ENCODE measurements around the gene AUH. TPM values are rescaled to one million over a fixed set of nuclear protein-coding genes. Genes with fewer than 3 reads are reported as not detected.

AUH gene
- total and polyA plus RNA-seq, 10 of the 15 experiments (the other 5 are each of a cell fraction or from before 2014, with no cell fraction given): 1.7 to 7.3 (median 4.6) TPM

DNA sequence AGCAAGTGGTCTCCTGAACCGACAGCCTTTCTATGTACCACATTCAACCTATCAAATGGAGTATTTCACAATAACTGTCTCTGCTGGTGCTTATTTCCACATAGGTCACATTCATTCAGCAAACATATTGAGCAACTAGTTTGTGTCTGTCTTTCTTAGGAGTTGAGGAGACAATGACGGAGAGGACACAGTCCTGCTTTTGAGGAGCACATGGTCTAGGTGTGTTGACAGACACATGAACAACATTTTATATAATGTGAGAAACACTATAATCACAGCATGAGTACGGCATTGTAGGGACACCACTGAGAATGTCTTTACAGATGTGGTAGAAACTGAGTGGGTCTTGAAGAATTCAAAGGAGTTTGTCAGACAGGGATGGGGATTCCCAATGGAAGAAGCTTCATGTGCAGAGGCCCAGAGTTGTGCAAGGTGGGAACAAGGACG, 33.4 kb upstream of the AUH start:
- in situ Hi-C loops (cut with MboI) (no loop called here), intact Hi-C loops (cut with micrococcal nuclease; ENCODE audit: unreplicated experiment) (no loop called here)
- peak overlapping the region; percentile 69 for H3K4me2 ChIP-seq (ENCODE audit: control insufficient read depth, insufficient read depth)
- ChIA-PET RAD21 (ENCODE audit: unreplicated experiment) (no interaction called here), POLR2A (no interaction called here), SMC1A (ENCODE audit: uncharacterized antibody, unreplicated experiment) (no interaction called here), CTCF (no interaction called here)
- ATAC-seq (no peak), FAIRE-seq (no peak), DNase-seq (ENCODE audit: low read depth, low spot score) (no peak)
- WGBS (ENCODE audit: insufficient coverage, insufficient replicate concordance, low lambda C conversion rate, missing lambda C conversion rate): 42% methylated on average over 4 of the region's 4 CpGs
- TF ChIP-seq, protein P1, sequence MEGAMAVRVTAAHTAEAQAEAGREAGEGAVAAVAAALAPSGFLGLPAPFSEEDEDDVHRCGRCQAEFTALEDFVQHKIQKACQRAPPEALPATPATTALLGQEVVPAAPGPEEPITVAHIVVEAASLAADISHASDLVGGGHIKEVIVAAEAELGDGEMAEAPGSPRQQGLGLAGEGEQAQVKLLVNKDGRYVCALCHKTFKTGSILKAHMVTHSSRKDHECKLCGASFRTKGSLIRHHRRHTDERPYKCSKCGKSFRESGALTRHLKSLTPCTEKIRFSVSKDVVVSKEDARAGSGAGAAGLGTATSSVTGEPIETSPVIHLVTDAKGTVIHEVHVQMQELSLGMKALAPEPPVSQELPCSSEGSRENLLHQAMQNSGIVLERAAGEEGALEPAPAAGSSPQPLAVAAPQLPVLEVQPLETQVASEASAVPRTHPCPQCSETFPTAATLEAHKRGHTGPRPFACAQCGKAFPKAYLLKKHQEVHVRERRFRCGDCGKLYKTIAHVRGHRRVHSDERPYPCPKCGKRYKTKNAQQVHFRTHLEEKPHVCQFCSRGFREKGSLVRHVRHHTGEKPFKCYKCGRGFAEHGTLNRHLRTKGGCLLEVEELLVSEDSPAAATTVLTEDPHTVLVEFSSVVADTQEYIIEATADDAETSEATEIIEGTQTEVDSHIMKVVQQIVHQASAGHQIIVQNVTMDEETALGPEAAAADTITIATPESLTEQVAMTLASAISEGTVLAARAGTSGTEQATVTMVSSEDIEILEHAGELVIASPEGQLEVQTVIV (IDR thresholded peaks at IDR 0.05; ENCODE audit: borderline replicate concordance, partially characterized antibody): no peak
- no peak for TF ChIP-seq NRF1 (conservative IDR thresholded peaks at IDR 0.05; ENCODE audit: low read depth, low read length)
- no peak for TF ChIP-seq NBN (IDR thresholded peaks at IDR 0.05)
- no peak for TF ChIP-seq IKZF1 (conservative IDR thresholded peaks at IDR 0.05)
- TF ChIP-seq ZNF592 (IDR thresholded peaks at IDR 0.05): no peak
- TF ChIP-seq EP300 (IDR thresholded peaks at IDR 0.05; ENCODE audit: borderline replicate concordance in 1 of 2, control insufficient read depth in 1 of 2, low read depth in 2 of 2, low read length in 2 of 2): no peak
- no peak for TF ChIP-seq ZNF217 (IDR thresholded peaks at IDR 0.05)
- H3K9me3 ChIP-seq (replicated peaks; ENCODE audit: control insufficient read depth, insufficient read depth, low read length): no peaks in the 10 kb centered on the region
- no peak overlapping the region for H2AFZ ChIP-seq (ENCODE audit: control insufficient read depth, low read depth, low read length)
- no peak overlapping the region for H3K9ac ChIP-seq (ENCODE audit: control insufficient read depth, insufficient read depth, low read length)
- BruUV-seq (replicated peaks): no TSS peak
- H3K4me3 ChIP-seq: no peak overlapping the region
- peaks cover 5 to 7% of the 10 kb centered on the region in 2 experiments; a peak in 3 of 4 replicates for H3K27me3 ChIP-seq (replicated peaks in 1 of 2; ENCODE audit: control insufficient read depth in 2 of 2, insufficient read depth in 2 of 2, low read length in 1 of 2)
- H3K79me2 ChIP-seq (ENCODE audit: control insufficient read depth, insufficient read depth, low read length): no peaks in the 10 kb centered on the region
- H3K36me3 ChIP-seq (ENCODE audit: control insufficient read depth in 2 of 2, insufficient read depth in 2 of 2, low read length in 1 of 2): no peaks in the 10 kb centered on the region
- no peak overlapping the region for H3K27ac ChIP-seq (ENCODE audit: control insufficient read depth, insufficient read depth)
- peaks cover 9% of the 10 kb centered on the region for H3K4me1 ChIP-seq (ENCODE audit: control insufficient read depth, insufficient read depth, low read length)
- H4K20me1 ChIP-seq (ENCODE audit: control insufficient read depth, insufficient read depth): no peaks in the 10 kb centered on the region
